Osteoblast (primary cell): ENCODE results near the gene SLC25A25. TPM values are rescaled to one million over a fixed set of nuclear protein-coding genes. Genes with fewer than 3 reads are reported as not detected.
"Not testable (repeated sequence)": the region's sequence is repeated elsewhere in the genome, so short reads cannot be mapped to it uniquely, and the experiment has no call there.

ENCODE experiments used
- DNase-seq: peaks from one replicate; pipeline ENCODE4 v3.0.0; 2011; ENCODE audit warnings: low spot score, mixed read lengths; ENCODE audit not compliant: insufficient read length; ENCODE audit errors: missing footprints
- H2AFZ ChIP-seq: 2 replicates; pipeline ENCODE4 v1.6.0; 2011; ENCODE audit warnings: mild to moderate bottlenecking, low read length
- H3K27ac ChIP-seq: 2 replicates; pipeline ENCODE4 v1.5.1; 2011; ENCODE audit warnings: mild to moderate bottlenecking, low read depth, low read length, moderate library complexity
- H3K27me3 ChIP-seq: 2 replicates; pipeline ENCODE4 v1.6.0; 2012; ENCODE audit warnings: mild to moderate bottlenecking, control low read depth, inconsistent platforms, low read length, moderate library complexity; ENCODE audit not compliant: insufficient read depth
- H3K36me3 ChIP-seq: 2 replicates; pipeline ENCODE4 v1.5.1; 2011; ENCODE audit warnings: mild to moderate bottlenecking, low read length, control low read depth, moderate library complexity; ENCODE audit not compliant: insufficient read depth
- H3K4me1 ChIP-seq: 2 replicates; pipeline ENCODE4 v1.5.1; 2011; ENCODE audit warnings: mild to moderate bottlenecking, low read length, control low read depth, moderate library complexity; ENCODE audit not compliant: insufficient read depth
- H3K4me2 ChIP-seq: 2 replicates; pipeline ENCODE4 v1.6.0; 2011; ENCODE audit warnings: mild to moderate bottlenecking, low read length; ENCODE audit not compliant: insufficient read depth
- H3K4me3 ChIP-seq: fragments of 200-600 bp; sonication (generic); 3 replicates; pipeline ENCODE4 v1.5.1; 2012; ENCODE audit warnings: mild to moderate bottlenecking, low read length, inconsistent platforms; ENCODE audit not compliant: insufficient read depth
- H3K79me2 ChIP-seq: 2 replicates; pipeline ENCODE4 v1.6.0; 2012; ENCODE audit warnings: mild to moderate bottlenecking, low read length, control low read depth, inconsistent platforms; ENCODE audit not compliant: insufficient read depth
- H3K9me3 ChIP-seq: 2 replicates; pipeline ENCODE4 v1.5.1; 2011; ENCODE audit warnings: low read depth, low read length, control low read depth
- H4K20me1 ChIP-seq: 2 replicates; pipeline ENCODE4 v1.6.0; 2012; ENCODE audit warnings: mild to moderate bottlenecking, low read length, control low read depth; ENCODE audit not compliant: insufficient read depth
- CTCF ChIP-seq: IDR thresholded peaks from 2 replicates; pipeline ENCODE4 v1.5.1; 2011; ENCODE audit warnings: mild to moderate bottlenecking, low read depth, low read length, moderate library complexity; ENCODE audit errors: extremely low read depth
- total RNA-seq: library from RNA; depleted of rRNA; stranded (reverse); fragments of >200 nt; gene quantifications from 2 replicates; pipeline ENCODE4 v1.2.3, GENCODE V29; 2012

Gene SLC25A25
- total RNA-seq, 1 donor: 13.4 TPM

GRCh38 chr9:128027705-128028104 is 40.3 kb upstream of the SLC25A25 start:
- H3K9me3 ChIP-seq: no peaks in the 10 kb centered on the region
- no peaks in the 10 kb centered on the region for H3K27me3 ChIP-seq
- H3K36me3 ChIP-seq: no peaks in the 10 kb centered on the region
- H3K27ac ChIP-seq: no peak overlapping the region
- peak; percentile 58 for DNase-seq
- H3K4me2 ChIP-seq: no peak overlapping the region
- no peaks in the 10 kb centered on the region for H3K4me1 ChIP-seq
- no peaks in the 10 kb centered on the region for H3K79me2 ChIP-seq
- no peak overlapping the region for H2AFZ ChIP-seq
- no peak for TF ChIP-seq CTCF
- no peak overlapping the region for H3K4me3 ChIP-seq
- no peaks in the 10 kb centered on the region for H4K20me1 ChIP-seq

DNA sequence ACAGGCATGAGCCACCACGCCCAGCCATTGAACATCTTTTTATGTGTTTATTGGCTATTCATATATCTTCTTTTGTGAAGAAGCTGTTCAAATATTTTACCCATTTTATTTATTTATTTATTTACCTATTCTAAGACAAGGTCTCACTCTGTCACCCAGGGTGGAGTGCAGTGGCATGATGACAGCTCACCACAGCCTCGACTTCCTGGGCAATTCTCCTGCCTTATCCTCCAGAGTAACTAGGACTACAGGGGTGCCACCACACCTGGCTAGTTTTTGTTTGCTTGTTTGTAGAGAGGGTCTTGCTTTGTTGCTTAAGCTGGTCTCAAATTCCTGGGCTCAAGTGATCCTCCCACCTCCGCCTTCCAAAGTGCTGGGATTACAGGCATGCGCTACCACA is 34.4 kb upstream of the SLC25A25 start:
- Histone ChIP-seq H3K27ac (no peak overlapping the region), H4K20me1 (no peaks in the 10 kb centered on the region), H3K79me2 (no peaks in the 10 kb centered on the region), H3K4me2 (no peak overlapping the region), H3K4me1 (no peaks in the 10 kb centered on the region), H3K36me3 (no peaks in the 10 kb centered on the region), H3K9me3 (no peaks in the 10 kb centered on the region), H2AFZ (no peak overlapping the region), H3K4me3 (no peak overlapping the region), H3K27me3 (no peaks in the 10 kb centered on the region)
- DNase-seq: no peak
- TF ChIP-seq CTCF: no peak

DNA sequence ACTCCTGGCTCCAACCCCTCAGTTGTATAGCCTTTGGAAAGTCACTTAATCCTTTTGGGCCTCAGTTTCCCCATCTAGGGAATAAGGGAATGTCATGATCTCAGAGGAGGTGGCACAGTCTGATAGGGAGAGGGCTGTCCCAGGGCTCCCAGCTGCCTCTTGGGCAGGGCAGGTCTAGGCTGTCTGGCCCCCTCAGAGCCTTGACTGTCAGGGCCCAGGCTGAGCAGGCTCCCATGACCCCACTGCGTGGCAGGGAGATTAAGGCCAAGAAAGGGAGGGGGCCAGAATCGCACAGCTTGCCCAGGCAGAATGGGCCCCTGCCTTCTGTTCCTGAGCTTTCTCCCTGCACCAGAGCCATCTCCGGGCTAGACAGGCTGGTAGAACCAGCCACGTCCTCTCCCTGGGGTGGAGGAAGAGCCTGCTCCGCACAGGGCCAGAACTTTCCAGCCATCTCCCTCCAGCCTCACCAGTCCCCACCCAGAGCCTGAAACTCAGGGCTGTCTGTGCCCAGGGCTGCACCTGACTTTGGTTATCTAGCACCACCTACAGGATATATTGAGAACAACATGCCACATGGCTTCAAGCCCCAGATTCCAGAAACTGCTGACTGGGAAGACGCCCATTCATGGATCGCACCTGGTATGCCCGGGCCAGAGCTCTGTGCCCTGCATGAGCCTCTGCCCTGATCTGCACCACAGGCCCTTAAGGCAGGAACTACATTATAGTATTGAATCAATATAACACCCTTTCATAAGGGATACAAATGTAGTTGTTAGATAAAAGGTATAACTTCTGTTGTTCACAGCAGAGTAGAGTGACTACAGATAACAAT is 33.0 kb upstream of the SLC25A25 start:
- peak overlapping the region; percentile 91 for H2AFZ ChIP-seq
- H3K27me3 ChIP-seq: no peaks in the 10 kb centered on the region
- H3K9me3 ChIP-seq: no peaks in the 10 kb centered on the region
- no peaks in the 10 kb centered on the region for H3K36me3 ChIP-seq
- no peak overlapping the region for H3K4me3 ChIP-seq
- no peaks in the 10 kb centered on the region for H4K20me1 ChIP-seq
- H3K27ac ChIP-seq: no peak overlapping the region
- H3K4me2 ChIP-seq: no peak overlapping the region
- TF ChIP-seq CTCF: peak; percentile 85
- DNase-seq: peak; percentile 94
- no peaks in the 10 kb centered on the region for H3K79me2 ChIP-seq
- H3K4me1 ChIP-seq: no peaks in the 10 kb centered on the region

- H3K36me3 ChIP-seq, H3K79me2 ChIP-seq, H3K4me2 ChIP-seq, H3K27me3 ChIP-seq, H3K4me1 ChIP-seq, H2AFZ ChIP-seq, H3K9me3 ChIP-seq, DNase-seq, H3K27ac ChIP-seq, H4K20me1 ChIP-seq, H3K4me3 ChIP-seq: not testable (repeated sequence)
Observed at GRCh38 chr9:128036522-128036921, 31.5 kb upstream of the SLC25A25 start.

GRCh38 chr9:128040783-128041182 is 27.2 kb upstream of the SLC25A25 start:
- H3K4me2 ChIP-seq, H3K9me3 ChIP-seq, H4K20me1 ChIP-seq, H3K4me1 ChIP-seq, H2AFZ ChIP-seq, H3K79me2 ChIP-seq, H3K27me3 ChIP-seq, H3K27ac ChIP-seq, H3K36me3 ChIP-seq, H3K4me3 ChIP-seq: not testable (repeated sequence)
- DNase-seq: peak; percentile 14
